Activated CD4-positive, alpha-beta T cell treated with anti-CD3 and anti-CD28 coated beads, Interleukin-10, Interleukin-2, amounts not matched to agents 100 ng/mL and 50 ng/mL, durations not matched to agents 16 hours and 8 hours (primary cell): ENCODE data around the gene NUDCD3.

Source experiments
- DNase-seq: peaks from one replicate; pipeline ENCODE4 v3.0.0-alpha.2; 2020

Gene NUDCD3

DNA sequence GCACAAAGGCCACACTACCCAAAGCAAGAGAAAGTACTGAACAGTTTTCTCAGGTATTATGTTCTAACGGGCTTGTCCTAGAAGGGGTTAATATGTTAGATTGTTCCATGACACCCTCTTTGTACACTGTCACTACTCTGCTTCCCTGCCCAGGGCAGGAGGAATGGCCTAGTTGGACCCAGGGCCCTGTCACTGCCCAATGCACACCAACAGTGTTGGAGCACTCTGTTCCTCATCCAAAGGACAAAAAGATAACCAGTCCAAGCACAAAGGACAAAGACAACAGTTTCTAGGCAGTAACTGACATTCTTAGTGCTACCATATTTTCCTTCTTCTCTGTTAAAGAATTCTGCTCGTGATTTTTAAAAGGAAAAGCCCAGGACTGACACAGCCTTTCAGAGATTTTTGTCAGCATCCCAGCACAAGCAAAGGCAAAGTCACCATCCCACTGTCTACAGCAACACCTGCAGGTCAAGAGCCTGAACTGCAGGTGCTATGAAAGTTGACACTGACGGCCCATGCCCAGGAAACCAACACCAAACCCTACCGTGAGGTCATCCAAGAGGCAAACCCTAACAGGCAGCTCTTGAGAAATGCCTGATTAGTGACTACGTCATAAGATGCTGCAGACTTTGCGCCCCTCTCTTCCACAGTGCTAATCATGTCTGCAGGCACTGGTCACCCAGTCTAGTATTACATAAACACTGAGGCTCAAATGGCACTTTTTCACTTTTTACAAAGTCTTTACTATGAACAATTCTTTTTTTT is 13.2 kb downstream of the NUDCD3 start:
- DNase-seq: peak; percentile 77

DNA sequence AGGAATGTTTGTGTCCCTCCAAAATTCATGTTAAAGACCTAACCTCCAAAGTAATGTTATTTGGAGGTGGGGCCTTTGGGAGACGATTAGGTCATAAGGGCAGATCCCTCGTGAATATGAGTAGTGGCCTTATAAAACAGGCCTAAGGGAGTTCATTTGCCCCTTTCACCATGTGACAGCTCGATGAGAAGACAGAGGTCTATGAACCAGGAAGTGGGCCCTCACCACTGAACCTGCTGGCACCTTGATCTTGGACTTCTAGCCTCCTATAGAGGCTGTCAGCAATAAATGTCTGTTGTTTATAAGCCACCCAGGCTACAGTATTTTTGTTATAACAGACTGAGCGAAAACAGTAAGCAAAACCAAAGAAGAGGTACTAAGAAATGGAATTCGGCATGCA is 14.1 kb downstream of the NUDCD3 start:
- DNase-seq: no peak

DNA sequence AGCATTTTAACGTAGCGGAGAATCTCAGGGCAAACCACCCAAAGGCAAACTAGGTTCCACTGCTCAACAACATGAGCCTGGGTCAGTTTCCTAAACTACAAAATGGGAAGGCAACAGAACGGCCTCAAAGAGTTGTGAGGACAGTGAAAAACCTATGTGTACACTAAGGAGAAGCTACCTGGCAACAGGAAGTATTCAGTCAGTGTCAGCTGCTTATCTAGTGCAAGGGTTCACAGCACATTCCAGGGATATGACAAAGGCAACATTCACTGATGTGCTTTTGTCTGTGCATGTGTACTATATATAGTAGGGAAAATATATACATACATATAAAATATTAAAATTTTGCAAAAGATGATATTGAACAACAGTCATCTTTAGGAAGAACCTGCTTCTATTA is 17.2 kb downstream of the NUDCD3 start:
- DNase-seq: no peak

DNA sequence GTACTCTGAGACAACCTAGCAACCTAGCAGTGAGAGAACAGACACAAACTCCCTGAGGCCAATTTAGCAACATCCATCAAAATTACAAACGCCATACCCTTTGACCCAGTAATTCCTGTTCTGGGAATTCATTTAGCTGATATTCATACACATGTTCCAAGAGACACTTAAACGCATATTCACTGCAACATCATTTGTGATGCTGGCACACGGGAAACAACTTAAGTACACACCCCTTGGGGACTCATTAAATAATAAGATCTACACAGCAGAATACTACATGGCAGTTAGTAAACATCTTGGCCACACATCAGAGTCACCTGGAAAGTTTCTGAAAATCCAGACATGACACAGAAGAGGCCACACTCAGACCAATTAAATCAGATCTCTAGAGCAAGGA is 17.6 kb downstream of the NUDCD3 start:
- DNase-seq: no peak

DNA sequence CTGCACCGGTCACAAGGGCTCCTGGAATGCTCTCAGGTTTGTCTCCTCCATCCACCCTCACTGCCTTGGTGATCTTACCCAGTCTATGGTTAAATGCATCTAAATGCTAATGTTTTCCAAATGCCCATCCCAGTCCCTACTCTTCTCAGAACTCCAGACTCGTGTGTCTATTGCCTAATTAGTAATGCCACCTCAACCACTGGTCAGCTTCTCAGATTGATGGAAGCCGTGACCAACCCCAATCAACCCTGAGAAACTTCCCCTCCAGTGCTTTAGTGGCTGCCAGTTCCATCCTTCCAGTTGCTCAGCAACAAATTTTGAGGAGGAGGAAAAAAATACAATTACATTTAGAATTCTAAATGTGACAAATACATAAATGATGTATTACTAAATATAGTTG is 18.6 kb downstream of the NUDCD3 start:
- DNase-seq: no peak

DNA sequence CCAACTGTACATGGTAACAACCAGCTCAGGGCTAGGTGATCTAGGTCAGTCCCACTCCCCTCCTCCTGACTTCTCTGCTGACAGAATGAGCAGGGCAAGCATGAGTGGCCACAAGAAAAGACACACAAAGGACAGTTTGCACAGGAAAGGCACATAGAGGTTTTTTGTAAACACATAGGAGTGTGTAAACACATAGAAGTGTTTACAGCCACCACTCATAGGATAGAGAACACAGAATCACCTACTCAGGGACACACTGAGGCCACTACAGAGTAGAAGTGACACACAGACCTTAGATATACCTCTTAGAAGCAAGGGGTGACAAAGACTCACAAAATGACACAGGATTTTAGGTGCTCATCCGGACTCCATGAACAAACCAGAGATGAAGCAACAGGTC is 19.0 kb downstream of the NUDCD3 start:
- DNase-seq: no peak

DNA sequence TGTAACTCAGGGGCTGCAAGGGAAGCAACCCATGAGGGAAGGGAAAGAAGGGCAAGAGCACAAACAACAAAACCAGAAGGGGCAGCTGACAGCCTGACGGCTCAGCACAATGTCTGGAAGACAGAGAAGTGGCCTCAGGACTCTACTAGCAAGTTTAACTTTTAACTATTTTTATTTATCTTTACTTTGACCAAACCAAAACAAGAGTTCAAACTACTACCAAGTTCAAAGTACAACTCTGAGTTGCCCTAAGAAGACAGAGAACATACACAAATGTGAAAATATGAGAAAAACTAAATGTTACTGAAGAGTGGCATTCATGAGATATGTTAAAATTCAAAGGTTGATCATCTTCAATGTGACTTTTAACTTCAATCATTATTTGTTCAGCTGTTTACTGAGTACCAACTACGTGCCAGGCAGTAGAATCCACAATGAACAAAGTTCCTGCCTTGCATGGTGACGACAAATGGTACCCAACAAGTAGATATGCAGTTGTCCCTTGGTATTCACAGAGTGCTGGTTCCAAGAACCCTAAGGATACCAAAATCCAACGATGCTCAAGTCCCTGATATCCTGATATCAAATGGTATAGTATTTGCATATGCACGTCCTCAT is 19.7 kb downstream of the NUDCD3 start:
- no peak for DNase-seq

DNA sequence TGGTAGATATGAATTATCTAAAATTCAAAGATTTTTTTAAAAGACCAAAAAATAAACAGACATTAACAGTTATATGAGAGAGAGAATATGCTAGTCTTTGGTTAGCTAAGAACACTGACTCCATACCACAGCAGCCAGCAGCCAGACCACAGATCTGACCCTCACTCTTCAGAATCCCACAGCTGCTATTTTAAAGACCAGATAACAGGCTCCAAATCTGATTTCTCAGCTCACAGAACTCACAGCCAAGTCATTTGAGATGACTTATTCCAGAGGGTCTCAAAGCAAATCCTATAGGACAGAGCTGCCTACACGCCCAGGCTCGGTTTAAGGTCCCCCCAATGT is 20.4 kb downstream of the NUDCD3 start:
- DNase-seq: no peak

- no peak for DNase-seq
Observed at GRCh38 chr7:44469461-44470134, 20.9 kb downstream of the NUDCD3 start.

- DNase-seq: no peak
Observed at GRCh38 chr7:44467217-44467548, 23.3 kb downstream of the NUDCD3 start.

DNA sequence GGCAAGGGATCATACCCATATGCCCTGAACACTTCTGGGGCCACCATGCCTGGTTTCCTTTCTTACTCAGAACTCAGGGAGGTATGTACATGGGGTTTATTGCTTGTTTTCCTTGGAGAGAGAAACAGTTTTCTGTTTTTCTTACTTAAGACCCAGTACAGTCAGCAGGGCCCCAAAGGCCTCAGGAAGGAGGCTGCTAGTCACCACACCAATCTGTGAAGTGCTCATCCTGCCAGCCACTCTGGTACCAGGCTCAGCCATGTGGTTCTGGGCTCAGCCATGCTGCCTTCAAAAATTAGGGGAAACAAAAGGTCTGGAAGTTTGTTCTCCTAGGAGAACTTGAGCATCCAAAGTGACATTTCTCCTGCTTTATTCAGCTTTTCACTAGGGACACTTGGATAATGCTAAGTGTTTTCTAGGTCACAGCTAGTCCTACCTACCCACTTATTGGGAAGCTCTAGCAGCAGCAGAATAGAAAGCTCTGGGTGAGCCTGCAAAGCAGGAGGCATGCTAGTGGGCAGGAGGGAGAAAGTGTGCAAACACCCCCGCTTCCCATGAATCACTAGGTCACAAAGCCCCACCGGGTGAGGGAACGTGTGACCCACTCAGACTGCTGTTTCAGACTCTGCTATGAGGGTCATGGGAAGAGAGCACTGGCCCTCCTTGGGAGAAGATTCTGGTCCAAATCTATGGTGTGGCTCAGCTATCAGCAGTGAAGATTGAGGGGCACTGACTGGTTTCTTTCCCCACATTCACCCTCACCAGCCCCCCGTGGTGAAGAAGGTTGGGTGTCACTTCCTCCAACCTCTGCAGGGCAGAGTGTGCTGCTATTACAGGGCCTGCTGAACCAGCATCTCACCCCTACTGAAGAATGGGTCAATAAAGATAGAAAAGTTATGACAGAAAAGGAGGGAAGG is 23.9 kb downstream of the NUDCD3 start:
- peak; percentile 14 for DNase-seq

- no peak for DNase-seq
Observed at GRCh38 chr7:44465490-44465889, 25.0 kb downstream of the NUDCD3 start.

DNA sequence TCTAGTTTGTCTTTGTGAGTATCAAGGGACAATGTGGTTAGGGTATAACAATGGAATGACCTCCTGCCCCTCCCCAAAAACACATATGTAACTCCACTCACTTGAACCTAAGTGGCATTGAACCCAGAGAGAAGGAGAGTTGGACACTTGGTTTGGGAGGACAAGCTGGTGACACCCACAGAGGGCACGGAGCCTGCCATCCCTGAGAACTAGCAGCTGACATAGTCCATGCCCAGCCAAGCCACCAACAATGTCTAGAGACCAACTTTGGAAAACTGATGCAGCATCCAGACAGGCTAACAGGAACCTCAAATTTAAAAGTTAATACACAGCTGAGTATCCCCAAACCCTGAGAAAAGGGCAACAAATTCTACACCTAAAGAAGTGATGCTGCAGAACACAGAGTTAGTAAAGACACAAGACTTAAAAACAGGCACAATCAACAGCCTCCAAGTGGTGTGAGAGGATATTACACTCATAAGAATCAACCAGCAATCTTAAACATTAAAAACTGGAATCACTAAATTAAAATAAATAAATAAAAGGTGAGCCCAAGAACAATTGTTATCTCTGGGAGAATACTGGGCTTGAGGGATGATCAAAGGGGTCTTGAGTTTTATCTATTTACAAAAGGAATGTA is 27.2 kb downstream of the NUDCD3 start:
- DNase-seq: no peak

- peak; percentile 83 for DNase-seq
Observed at GRCh38 chr7:44461387-44461786, 29.1 kb downstream of the NUDCD3 start.

DNA sequence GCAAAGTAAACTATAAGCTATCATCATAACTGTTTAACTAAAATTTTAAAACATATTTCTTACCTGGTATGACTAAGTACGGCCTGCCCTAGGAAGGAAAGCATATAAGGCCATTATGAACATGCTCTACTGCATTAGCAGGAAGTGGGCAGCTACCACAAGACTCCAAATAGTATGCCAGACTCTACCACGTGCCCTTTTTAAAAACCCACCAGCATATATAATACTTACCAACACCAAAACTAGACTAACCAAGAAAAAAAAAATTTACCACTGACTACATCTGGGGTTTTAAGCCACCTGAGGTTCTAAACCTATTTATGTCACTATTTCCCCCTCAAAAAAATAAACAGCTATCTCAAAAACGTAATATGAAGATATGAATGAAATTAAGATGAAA is 30.1 kb downstream of the NUDCD3 start:
- peak; percentile 88 for DNase-seq

DNA sequence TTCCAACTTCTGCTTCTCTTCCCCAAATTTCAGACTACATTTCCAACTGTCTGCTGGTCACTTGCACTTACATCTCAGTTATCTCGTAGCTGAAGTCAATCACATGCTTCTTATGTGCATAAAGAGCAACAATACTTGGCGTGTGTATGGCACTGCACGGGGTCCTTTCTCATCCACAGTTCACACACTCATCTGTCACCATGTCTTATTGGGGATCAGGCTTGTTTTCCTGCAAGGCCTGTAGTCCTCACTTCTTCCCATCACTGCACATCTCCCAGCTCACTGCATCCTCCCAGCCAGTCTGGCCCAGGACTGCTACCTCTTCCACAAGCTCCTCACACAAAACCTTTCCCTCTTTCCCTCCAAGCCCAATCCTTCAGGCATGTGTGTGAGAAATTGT is 35.3 kb downstream of the NUDCD3 start:
- no peak for DNase-seq

DNA sequence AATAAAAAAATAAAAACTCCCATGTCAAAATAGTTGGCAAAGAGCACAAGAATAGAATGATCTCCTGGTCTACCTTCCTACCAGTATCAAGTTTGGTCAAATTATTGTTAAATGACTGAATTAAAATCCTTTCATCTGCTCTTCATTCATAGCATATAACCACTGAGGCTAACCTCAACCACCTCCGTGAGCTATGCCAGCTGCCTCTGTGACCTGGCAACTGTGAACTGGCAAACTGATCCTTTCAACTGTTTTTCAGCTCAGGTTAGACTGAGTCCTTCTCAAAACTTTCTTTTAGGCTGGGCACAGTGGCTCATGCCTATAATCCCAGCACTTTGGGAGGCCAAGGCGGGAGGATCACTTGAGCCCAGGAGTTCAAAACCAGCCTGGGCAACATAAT is 36.1 kb downstream of the NUDCD3 start:
- peak; percentile 35 for DNase-seq

DNA sequence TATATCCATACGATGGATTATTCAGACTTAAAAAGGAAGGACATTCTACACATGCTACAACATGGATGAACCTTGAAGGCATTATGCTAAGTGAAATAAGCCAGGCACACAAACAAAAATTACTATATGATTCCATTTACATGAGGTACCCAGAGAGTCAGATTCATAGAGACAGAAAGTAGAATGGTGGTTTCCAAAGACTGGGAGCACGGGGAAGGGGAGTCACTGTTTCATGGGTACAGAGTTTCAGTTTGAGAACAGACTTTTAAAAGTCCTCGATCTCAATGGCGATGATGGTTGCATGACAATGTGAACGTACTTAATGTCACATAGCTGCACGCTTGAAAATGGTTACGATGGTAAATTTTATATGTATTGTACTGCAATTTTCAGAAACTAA is 39.3 kb downstream of the NUDCD3 start:
- DNase-seq: no peak

DNA sequence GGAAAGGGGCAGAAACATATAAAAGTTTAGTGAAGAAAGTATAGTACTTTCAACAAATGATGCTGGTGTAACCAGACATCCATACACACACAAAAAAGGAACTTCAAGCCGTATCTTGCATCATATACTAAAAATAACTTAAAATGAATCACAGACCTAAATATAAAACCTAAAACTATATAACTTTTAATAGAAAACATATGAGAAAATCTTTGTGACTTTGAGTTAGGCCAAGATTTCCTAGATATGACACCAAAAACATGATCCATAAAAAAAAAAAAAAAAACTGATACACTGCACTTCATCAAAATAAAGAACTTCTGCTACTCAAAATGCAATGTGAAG is 40.9 kb downstream of the NUDCD3 start:
- DNase-seq: no peak

DNA sequence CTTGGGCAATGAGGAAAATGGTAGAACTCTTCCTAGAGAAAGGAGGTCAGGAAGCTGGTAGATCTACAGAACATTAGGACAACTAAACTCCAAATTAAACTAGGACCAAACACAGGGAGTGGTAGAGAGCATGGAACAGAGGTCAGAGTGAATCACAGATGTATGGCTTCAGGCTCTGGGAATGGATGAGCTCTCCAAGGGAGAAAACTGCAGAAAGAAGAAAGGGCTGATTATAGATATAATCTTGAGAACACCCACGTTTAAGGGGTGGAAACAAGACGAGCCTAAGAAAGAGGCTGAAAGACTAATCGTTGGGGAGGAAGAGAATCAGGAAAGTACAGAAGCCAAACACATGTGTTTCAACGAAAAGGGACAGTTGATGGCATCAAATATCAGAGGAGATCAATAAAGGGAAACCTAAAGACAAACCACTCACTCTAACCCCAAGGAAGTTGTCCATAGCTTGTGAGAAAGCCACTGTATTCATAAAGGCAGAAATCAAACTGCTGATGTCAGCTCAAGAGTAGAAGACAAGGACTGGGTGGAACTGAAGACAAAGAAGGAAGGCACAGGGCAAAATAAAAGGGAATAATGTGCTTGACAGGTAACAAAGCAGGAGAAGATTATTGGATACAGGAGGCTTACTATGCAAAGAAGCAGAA is 41.4 kb downstream of the NUDCD3 start:
- no peak for DNase-seq

DNA sequence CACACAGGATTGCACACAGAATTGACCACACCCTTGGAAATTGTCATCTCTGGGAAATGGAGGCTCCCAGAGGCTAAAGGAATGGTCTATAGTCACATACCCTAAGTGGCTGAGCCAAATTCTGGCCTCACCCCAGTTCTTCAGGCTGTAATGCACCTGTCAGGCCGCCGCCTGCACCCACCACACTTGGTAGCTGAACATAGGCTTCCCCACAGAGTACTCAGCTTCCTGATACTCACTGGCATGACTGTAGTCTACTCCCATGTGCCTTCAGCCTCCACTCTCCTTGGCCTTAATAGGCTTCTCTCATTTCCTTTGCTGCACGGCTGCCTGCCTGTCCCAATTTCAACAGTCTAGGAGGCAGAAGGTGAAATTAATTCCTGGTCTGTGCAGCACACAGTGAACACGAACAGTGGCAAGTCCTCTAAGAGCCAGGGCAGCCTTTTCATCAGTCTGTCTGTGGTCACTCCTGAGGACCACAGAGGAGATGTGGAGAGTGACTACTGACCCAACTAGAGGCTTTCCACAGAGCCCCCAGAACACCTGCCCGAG is 42.5 kb downstream of the NUDCD3 start:
- DNase-seq: no peak

- DNase-seq: no peak
Observed at GRCh38 chr7:44445986-44446671, 44.3 kb downstream of the NUDCD3 start.
